GM12801 (cell line): Measurements from ENCODE around the gene AMBP.

Source experiments
- CTCF ChIP-seq: IDR thresholded peaks from one replicate; pipeline ENCODE4 v1.5.1; 2011; ENCODE audit warnings: control low read depth; ENCODE audit not compliant: insufficient read length; ENCODE audit errors: extremely low read depth

Gene AMBP

GRCh38 chr9:114015607-114016006 is 62.5 kb downstream of the AMBP start:
- TF ChIP-seq CTCF = no peak

GRCh38 chr9:114014044-114014443 is 64.1 kb downstream of the AMBP start:
- TF ChIP-seq CTCF = no peak

- no peak for TF ChIP-seq CTCF
Observed at GRCh38 chr9:114012126-114012525, 66.0 kb downstream of the AMBP start.

- TF ChIP-seq CTCF = no peak
Observed at GRCh38 chr9:114011313-114011712, 66.8 kb downstream of the AMBP start.
